GM21717 (cell line): ENCODE measurements around the gene NACC2.

Source experiments
- ATAC-seq: cut with Tn5 transposase; IDR thresholded peaks from one replicate; pipeline ENCODE4 v1.9.1; 2021; ENCODE audit warnings: mild to moderate bottlenecking, moderate library complexity; ENCODE audit not compliant: unreplicated experiment

Gene NACC2

DNA sequence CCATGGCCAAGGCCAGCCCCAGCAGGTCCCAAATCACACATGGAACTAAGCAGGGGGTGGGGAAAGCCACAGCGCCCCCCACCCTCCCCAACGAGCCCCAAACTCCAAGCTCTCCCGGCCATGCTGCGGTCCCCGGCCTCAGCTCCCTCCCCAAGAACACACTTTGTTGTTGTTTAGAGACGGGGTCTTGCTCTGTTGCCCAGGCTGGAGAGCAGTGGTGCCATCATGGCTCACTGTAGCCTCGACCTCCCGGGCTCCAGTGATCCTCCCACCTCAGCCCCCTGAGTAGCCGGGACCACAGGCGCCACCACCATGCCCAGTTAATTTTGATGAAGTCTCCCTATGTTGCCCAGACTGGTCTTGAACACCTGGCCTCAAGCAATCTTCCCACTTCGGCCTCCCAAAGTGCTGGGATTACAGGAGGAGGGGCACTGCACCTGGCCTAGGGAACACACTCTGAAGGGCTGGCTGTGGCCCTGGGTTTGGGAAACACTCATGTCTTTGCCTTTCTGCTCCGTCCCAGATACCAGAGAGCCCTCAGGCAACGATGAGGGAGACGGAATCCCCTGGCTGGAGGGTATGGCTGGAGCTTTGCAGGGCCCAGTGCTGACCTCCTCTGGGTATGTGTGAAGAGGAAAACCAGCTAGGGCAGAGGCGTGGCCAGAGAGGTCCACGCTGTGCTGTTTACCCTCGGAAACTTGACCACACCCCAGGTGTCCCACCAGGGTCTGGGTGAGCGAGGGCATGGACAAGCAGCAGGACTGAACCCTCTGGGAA is 80.8 kb downstream of the NACC2 start:
- ATAC-seq = no peak

DNA sequence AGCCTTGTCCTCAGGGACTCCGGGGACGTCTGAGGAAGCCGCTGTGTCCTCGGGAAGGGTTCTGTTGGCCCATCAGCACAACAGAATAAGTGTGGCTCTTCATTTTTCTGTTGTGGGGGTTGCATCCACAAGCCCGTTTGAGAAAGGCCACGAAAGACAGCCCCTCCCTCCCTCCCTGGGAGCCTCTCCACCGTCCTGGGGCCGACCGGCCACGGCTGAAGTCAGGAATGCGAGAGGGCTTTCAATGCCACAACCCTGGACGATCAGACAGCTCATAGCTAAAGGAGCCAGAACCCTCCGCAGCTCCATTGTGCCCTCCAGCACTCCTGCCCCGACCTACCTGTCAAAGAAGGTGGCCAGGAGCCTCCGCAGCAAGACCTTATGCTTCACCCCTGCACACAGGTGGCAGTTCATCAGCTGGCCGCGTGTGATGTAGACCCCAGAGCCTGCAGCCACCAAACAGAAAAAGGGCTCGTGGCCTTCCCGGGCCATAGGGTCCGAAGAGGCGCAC is 81.5 kb downstream of the NACC2 start:
- no peak for ATAC-seq

- no peak for ATAC-seq
These were observed 82.0 kb downstream of the NACC2 start for GRCh38 chr9:136013116-136013515.

- ATAC-seq = no peak
These were observed 82.4 kb downstream of the NACC2 start for GRCh38 chr9:136012651-136013050.

DNA sequence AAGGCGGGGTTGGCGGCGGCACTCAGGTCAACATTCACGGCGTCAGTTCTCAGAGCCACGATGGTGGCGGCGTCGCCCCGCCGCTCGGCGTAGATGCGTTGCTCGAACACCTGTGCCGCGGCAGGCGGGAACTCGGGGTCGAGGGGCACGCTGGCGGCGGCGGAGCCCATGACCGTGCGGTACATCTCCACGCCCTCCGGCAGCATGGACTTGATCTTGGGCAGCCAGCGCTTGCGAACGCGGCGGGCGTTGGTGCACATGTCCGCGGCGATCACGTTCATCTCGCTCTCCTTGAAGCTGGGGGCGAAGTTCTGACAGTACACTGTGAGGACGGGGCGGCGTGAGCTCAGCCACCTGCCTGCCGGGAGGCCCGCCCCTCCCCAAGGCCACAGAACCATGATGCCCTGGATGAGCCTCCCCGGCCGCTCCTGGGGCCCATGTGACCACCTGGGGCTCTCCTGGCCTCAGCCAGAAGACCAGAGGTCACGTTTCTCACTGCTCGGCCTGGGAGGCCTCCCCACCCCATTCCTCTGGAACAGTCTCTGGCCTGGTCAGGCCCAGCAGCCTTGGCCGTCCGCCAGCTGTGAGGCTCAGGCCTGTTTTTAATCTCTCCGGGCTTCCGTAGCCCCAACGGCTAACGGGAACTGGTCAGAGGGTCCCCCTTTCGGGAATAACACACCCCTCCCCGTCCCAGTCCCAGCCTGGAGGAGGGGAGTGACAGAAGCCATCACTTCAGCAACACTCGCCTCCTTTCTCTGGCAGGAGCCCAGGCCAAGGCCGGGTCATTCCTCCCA is 83.2 kb downstream of the NACC2 start:
- ATAC-seq = no peak

GRCh38 chr9:136011376-136011702 is 83.8 kb downstream of the NACC2 start:
- no peak for ATAC-seq

DNA sequence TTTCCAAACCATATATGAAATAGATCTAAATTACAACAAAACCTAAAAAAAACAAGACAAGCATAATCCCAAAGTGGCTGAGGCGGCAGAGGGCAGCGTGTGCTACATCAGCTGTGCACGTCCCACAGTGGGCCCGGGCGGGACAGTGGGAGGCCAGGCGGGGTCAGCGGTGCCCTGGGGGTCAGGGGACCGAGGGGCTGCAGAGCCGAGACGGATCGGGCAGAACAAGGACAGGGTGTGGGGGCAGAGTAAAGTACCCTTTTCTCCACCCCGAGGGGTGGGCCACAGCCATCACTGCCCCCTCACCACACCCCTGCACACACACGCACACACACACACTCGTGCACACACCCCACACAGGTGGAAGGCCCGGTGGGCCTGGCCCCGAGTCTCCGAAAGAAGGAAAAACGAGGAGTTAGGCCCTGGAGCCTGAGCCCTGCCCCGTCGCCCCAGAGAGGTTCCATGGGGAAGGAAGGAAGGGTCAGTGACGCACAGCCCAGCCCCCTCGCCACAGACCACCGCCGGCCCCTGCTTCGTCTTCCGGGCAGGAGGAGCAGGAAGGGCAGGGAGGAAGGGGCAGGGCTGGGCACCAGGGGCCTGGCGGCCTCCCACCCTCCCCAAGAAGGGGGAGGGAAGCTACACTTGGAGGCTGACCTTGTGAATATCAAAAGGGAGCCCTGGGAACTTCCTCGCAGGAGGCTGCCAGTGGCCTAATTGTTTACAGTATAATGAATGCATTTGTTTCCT is 84.3 kb downstream of the NACC2 start:
- no peak for ATAC-seq

DNA sequence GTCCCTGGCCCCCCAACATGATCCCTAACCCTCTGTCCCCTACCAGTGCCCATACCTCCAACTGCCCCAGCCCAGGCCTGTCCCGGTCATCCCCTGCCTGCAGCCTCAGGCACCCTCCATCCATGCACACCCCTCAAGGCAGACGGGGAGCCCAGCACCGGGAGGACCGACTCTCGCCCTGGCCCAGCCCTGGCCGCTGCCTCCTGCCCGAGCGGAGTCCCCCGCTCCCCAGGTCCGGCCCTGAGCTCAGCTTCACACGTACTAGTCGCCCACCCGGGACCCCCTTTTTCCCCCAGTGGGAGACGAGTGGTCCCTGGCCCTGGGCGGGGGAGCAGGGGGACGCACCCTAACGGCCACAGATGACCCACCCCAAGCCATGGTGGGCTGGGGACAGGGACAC is 84.9 kb downstream of the NACC2 start:
- ATAC-seq = no peak

DNA sequence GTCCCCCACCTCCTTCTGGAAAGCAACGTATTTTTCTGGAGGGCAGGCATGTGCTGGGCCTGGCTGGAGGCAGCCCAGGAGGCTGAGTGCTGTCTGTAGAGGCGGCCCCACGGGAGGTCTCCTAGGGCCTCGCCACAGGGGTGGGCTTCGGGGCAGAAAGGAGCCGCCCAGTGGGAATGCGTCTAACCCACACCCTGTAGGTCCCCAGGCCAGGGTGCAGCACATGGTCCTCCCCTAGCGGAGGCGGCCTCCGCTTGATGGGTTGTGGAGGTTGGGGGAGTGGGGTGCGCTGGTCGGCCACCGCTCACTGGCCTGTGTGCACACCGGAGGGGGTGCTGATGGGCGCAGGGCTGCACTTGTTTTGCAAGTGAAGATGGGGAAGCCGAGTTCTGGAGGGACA is 85.6 kb downstream of the NACC2 start:
- no peak for ATAC-seq

- ATAC-seq = no peak
These were observed 86.4 kb downstream of the NACC2 start for GRCh38 chr9:136008693-136008997.

DNA sequence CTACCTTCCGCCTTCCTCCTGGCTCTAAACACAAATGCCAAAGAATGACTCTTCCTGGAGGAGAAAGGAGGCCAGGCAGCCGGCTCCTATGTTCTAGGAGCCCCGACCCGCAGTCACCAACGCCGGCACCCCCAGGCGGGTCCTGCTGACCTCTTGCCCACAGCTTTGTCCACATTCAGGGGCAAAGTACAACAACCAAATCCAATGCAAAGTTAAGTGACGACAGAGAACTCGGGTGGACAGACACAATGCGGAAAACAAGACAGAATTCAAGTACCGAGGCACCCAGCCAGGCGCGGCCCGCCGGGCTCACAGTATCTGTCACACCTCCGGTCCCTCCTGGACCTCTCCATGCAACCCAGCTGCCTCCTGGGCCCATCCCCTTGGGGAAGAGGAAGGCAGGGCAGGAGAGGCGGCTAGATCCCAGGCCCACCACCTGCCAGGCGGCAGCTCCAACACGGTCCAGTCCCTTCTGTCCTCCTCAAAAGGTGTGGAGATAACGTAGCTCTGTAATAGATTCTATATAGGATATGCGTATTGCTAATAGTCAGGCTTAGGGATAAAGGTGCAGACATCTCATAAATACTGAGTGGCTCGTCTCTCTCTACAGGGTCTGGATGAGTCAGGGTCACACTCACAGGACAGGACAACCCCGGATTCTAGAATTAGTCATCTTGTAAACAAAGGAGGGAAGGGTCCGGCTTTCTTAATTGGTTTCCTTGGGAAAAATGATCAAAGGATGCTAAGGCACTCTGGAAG is 87.0 kb downstream of the NACC2 start:
- no peak for ATAC-seq

GRCh38 chr9:136007276-136007933 is 87.7 kb downstream of the NACC2 start:
- no peak for ATAC-seq

DNA sequence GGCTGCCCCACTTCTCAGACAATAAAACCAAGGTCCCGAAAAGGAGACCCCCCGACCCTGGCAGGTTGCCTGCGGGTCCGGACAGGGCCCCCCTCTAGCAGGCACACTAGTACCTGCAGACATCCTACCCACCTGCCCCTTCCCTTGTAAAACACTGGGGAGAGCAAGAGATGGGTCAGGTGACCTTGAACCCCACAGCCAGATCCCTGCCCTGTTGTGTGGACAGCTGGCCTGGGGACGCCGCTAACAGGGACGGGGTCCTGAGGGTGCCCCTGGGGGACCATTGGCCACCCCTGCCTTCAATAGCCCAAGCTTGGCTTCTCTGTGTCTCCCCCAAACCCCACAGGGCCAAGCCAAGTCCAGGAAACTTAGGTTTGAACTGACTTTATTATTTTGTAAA is 88.9 kb downstream of the NACC2 start:
- ATAC-seq = no peak

DNA sequence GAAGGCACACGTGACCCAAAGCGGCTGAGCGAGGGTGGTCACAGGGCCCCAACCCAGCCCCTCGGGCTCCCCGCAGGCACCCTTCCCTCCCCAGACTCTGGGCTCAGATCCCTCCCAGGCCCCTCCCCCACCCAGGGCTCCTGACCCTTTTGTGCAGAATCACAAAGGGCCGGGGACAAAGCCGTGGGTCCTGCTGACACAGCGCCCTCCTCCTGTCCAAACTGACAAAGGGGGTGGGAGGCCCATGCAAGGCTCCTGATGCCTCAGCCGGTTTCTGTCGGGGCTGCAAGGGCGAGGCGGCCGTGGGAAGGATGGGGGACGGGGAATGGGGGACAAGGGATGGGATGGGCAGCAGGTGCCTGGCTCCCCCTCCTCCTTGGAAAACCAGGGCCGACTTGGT is 90.4 kb downstream of the NACC2 start:
- no peak for ATAC-seq

- no peak for ATAC-seq
These were observed 90.9 kb downstream of the NACC2 start for GRCh38 chr9:136004219-136004618.

DNA sequence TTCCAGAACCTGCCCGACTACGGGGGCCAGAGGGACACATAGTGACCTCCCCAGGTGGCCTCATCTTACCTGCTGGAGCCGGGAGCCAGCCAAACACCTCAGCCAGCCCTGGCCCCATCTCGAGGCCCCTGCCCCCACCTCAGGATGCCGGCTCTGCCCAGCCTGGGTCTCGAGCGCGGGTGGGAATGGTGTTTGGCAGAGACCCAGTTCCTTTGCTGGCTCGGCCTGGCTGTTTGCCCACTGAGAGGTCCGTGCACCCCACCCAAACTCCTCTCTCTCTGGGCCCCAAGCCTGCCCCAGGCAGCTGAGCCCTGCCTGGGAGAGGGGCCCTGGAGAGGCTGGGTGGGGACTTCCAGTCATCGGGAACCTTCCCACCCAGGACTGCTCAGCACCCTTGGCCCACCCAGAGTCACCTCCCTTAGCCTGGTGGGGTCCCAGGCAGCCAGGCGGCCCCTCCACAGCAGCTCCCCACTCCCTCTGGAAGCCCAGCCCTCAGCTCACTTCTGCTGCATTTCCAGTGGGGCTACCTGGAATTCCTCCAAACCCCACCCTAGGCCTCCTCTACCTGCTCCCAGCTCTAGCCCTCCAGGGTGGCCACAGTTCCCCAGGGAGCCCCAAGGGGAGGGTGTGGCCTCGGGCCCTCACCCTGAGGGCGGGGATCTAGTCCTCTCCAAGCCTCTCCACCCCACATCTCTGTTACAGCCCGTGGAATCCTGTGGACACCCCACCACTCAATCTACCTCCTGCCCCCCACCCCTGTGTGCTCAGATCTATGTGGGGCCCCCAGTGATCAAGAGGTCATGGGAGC is 91.5 kb downstream of the NACC2 start:
- ATAC-seq = no peak

DNA sequence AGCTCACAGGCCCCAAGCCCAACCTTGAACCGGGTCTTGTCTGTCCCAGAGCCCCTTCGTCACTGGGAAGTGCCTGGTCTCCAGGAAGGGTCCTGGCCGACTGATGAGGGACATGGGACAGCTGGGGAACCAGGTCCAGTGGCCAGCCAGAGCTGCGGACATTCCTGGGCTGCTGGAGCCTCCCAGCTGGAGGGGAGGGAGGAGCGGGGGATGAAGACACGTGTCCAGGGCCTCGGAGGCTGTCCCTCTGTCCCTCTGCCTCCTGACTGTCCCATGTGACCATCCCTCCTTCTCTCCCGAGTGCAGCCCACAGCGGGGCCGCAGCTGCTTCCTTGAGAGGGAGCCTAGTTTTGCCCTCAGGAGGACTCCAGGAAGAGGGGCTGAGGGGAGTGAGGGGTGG is 92.2 kb downstream of the NACC2 start:
- no peak for ATAC-seq

- ATAC-seq = no peak
These were observed 92.9 kb downstream of the NACC2 start for GRCh38 chr9:136002215-136002614.

DNA sequence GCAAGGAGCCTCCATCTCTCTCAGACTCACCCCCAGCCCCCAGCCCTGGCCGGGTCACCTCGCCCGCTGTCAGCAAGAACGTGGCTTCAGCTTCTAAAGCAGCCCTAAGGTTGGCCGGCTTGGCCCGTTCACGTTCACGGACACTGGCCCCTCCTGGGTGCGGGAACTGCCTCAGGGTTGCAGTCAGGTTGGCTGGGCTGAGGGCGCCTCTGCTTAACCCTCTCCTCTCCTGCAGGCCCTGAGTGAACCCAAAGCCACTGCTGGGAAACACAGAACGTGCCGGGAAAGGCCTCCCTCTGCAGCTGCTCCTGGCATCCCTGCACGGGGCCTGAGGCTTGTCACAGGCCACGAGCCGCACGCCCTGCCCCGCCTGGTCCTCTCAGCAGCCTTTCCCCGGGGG is 93.9 kb downstream of the NACC2 start:
- no peak for ATAC-seq
